NCI-H146 (cell line): ENCODE measurements around the gene TIGAR.

Source experiments
- DNase-seq: peaks from one replicate; lab custom pipeline; 2025; lab: John Stamatoyannopoulos, UW

Gene TIGAR

GRCh38 chr12:4307593-4308333 is 13.2 kb upstream of the TIGAR start:
- peak; percentile 94 for DNase-seq

GRCh38 chr12:4308334-4308950 is 12.6 kb upstream of the TIGAR start:
- DNase-seq = no peak

- DNase-seq = no peak
Measured at GRCh38 chr12:4311776-4312175, 9.2 kb upstream of the TIGAR start.

- no peak for DNase-seq
Measured at GRCh38 chr12:4312251-4312650, 8.8 kb upstream of the TIGAR start.

GRCh38 chr12:4320497-4320852 is 538 bp upstream of the TIGAR start:
- peak; percentile 27 for DNase-seq

- no peak for DNase-seq
Measured at GRCh38 chr12:4322726-4323125, 1.7 kb downstream of the TIGAR start.

GRCh38 chr12:4323396-4323795 is 2.4 kb downstream of the TIGAR start:
- DNase-seq = no peak

GRCh38 chr12:4324366-4324765 is 3.4 kb downstream of the TIGAR start:
- DNase-seq = no peak

GRCh38 chr12:4325966-4326365 is 5.0 kb downstream of the TIGAR start:
- DNase-seq = no peak

GRCh38 chr12:4327293-4327692 is 6.3 kb downstream of the TIGAR start:
- DNase-seq = no peak

GRCh38 chr12:4330203-4330602 is 9.2 kb downstream of the TIGAR start:
- DNase-seq = no peak

- no peak for DNase-seq
Measured at GRCh38 chr12:4331221-4331620, 10.2 kb downstream of the TIGAR start.

- no peak for DNase-seq
Measured at GRCh38 chr12:4331842-4332241, 10.8 kb downstream of the TIGAR start.

GRCh38 chr12:4346931-4347330 is 25.9 kb downstream of the TIGAR start:
- no peak for DNase-seq

- DNase-seq = peak; percentile 12
Measured at GRCh38 chr12:4353785-4354208, 32.8 kb downstream of the TIGAR start.

- no peak for DNase-seq
Measured at GRCh38 chr12:4355156-4356040, 34.4 kb downstream of the TIGAR start.

- DNase-seq = peak; percentile 66
Measured at GRCh38 chr12:4356041-4356327, 35.0 kb downstream of the TIGAR start.

GRCh38 chr12:4366090-4366489 is 45.1 kb downstream of the TIGAR start:
- DNase-seq = no peak

- DNase-seq = no peak
Measured at GRCh38 chr12:4369548-4369947, 48.5 kb downstream of the TIGAR start.

- DNase-seq = no peak
Measured at GRCh38 chr12:4370265-4370664, 49.3 kb downstream of the TIGAR start.

GRCh38 chr12:4372653-4373052 is 51.6 kb downstream of the TIGAR start:
- no peak for DNase-seq

GRCh38 chr12:4375449-4375848 is 54.4 kb downstream of the TIGAR start:
- no peak for DNase-seq

GRCh38 chr12:4378772-4379171 is 57.8 kb downstream of the TIGAR start:
- DNase-seq = no peak
